Measurements from ENCODE around the gene KRTAP5-5. TPM values are rescaled to one million over a fixed set of nuclear protein-coding genes. Genes with fewer than 3 reads are reported as not detected.
"Not testable (repeated sequence)": the region's sequence is repeated elsewhere in the genome, so short reads cannot be mapped to it uniquely, and the experiment has no call there.

Gene KRTAP5-5
- total and polyA plus RNA-seq, 2 donors from 2014 or later = not detected

DNA sequence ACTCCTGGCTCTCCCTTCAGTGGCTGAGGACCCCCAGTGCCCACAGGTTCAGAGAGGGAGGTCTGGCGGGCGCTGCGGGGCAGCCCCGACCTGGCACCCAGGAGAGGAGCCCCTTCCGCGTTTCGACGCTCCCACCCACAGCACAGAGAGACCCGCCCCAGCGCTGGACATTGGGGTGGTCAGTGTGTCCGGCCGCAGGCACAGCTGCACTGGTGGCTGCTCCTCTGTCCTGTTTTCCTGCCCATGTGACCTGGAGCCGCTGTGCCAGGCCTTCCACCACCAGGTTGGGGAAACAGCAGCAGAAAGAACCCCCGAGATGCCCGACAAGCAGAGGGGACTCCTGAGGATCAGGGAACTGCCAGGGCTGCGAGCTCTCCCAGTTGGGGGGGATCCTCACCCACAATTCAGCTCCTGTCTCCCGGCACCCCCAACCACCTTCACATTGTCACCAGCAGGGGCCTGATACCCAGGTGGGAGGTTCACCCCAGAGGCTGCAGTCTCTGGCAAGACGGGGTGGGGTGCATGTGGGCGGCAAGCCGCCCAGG, 13.6 kb downstream of the KRTAP5-5 start:
- no peaks in the 10 kb centered on the region for H3K36me3 ChIP-seq (ENCODE audit: control insufficient read depth in 2 of 3, insufficient read depth in 3 of 3, low read length in 3 of 3)
- no peak overlapping the region for H3K27ac ChIP-seq (ENCODE audit: low read depth in 2 of 2, low read length in 2 of 2)
- peak in 1 of 5 donors; percentile 54 for DNase-seq
- H3K27me3 ChIP-seq (ENCODE audit: control insufficient read depth, insufficient read depth, low read length) = no peaks in the 10 kb centered on the region
- H3K4me1 ChIP-seq (ENCODE audit: control insufficient read depth in 2 of 3, insufficient read depth in 2 of 3, low read depth in 1 of 3, low read length in 3 of 3) = no peaks in the 10 kb centered on the region
- no peak for FAIRE-seq
- no peak overlapping the region for H3K4me3 ChIP-seq (ENCODE audit: low read length in 3 of 3)
- TF ChIP-seq, protein P1, sequence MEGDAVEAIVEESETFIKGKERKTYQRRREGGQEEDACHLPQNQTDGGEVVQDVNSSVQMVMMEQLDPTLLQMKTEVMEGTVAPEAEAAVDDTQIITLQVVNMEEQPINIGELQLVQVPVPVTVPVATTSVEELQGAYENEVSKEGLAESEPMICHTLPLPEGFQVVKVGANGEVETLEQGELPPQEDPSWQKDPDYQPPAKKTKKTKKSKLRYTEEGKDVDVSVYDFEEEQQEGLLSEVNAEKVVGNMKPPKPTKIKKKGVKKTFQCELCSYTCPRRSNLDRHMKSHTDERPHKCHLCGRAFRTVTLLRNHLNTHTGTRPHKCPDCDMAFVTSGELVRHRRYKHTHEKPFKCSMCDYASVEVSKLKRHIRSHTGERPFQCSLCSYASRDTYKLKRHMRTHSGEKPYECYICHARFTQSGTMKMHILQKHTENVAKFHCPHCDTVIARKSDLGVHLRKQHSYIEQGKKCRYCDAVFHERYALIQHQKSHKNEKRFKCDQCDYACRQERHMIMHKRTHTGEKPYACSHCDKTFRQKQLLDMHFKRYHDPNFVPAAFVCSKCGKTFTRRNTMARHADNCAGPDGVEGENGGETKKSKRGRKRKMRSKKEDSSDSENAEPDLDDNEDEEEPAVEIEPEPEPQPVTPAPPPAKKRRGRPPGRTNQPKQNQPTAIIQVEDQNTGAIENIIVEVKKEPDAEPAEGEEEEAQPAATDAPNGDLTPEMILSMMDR (IDR thresholded peaks at IDR 0.05; ENCODE audit: borderline replicate concordance, extremely low read depth, insufficient read depth) = no peak
- intact Hi-C loops (cut with DNase I) = no loop called here
- H3K9me3 ChIP-seq (ENCODE audit: control insufficient read depth in 2 of 3, insufficient read depth in 1 of 3, low read length in 3 of 3) = no peaks in the 10 kb centered on the region
- no peak overlapping the region for H3K9ac ChIP-seq (ENCODE audit: low read length in 3 of 3)

DNA sequence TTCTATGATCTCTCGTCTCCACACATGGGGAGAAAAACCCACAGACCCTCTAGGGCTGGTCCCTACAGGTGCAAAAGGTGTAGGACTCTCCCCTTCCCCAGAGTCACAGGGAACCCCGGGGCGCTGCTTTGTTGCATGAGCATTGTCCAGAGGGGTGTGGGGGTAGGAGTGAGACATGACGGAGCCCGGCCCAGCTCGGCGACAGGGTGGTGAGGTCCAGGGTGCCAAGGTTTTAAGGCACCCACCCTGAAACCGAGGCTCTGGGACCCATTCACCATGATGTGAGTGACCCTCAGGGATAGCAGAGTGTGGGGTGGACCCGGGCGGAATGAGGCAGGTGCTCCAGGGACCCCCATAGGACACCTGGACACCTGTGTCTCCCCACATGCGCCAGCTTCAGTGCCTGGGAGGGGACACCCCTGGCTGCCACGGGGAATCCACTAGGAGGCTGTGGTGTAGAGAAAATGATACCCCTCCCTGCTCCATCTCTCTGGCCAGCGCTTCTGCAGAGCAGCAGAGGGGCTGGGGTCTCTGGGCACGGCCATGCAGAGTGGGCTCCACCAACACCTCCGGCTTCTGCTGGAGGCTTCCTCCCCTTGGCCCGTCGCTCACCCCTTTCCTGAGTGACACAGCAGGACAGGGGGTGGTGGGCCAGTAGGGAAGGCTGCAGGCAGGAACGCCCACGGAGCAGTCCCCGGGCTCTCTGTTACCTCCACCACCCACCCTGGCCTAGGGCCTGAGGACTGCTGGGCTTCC, 15.2 kb downstream of the KRTAP5-5 start:
- H3K27ac ChIP-seq (ENCODE audit: low read depth in 2 of 2, low read length in 2 of 2) = no peak overlapping the region
- H3K36me3 ChIP-seq (ENCODE audit: control insufficient read depth in 2 of 3, insufficient read depth in 3 of 3, low read length in 3 of 3) = no peaks in the 10 kb centered on the region
- no peaks in the 10 kb centered on the region for H3K4me1 ChIP-seq (ENCODE audit: control insufficient read depth in 2 of 3, insufficient read depth in 2 of 3, low read depth in 1 of 3, low read length in 3 of 3)
- H3K27me3 ChIP-seq (ENCODE audit: control insufficient read depth, insufficient read depth, low read length) = no peaks in the 10 kb centered on the region
- TF ChIP-seq, protein P1 (IDR thresholded peaks at IDR 0.05; ENCODE audit: borderline replicate concordance, extremely low read depth, insufficient read depth) = no peak
- DNase-seq = peak in 1 of 5 donors; percentile 63
- FAIRE-seq = no peak
- H3K9ac ChIP-seq (ENCODE audit: low read length in 3 of 3) = no peak overlapping the region
- no peaks in the 10 kb centered on the region for H3K9me3 ChIP-seq (ENCODE audit: control insufficient read depth in 2 of 3, insufficient read depth in 1 of 3, low read length in 3 of 3)
- H3K4me3 ChIP-seq (ENCODE audit: low read length in 3 of 3) = no peak overlapping the region
- intact Hi-C loops (cut with DNase I) = no loop called here

DNA sequence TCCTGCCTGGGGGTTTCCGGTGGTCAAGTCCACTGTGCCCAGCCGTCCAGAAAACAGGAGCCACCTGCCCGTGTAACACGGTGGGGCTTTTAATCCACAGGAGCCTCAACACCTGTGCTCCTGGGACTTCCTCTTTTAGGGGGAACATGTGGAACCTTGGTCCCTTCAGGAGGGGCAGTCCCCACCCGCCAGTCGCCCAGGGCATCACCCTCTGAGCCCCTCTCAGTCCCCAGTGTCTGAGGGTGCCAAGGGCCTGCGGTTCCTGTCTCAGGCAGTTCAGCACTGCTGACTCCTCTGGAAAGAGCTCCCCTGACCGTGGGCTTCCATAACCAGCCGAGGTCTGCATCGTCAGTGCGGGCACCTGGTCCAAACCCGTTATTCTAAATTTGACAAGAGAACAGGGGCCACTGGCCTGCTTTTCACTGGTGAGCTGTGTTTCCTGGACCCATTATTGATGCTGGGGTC, 15.8 kb downstream of the KRTAP5-5 start:
- no peaks in the 10 kb centered on the region for H3K36me3 ChIP-seq (ENCODE audit: control insufficient read depth in 2 of 3, insufficient read depth in 3 of 3, low read length in 3 of 3)
- H3K27me3 ChIP-seq (ENCODE audit: control insufficient read depth, insufficient read depth, low read length) = no peaks in the 10 kb centered on the region
- H3K4me1 ChIP-seq (ENCODE audit: control insufficient read depth in 2 of 3, insufficient read depth in 2 of 3, low read depth in 1 of 3, low read length in 3 of 3) = peaks cover 0 to 2% (median 0%) of the 10 kb centered on the region in 3 donors
- H3K9ac ChIP-seq (ENCODE audit: low read length in 3 of 3) = no peak overlapping the region
- intact Hi-C loops (cut with DNase I) = no loop called here
- no peak for FAIRE-seq
- H3K9me3 ChIP-seq (ENCODE audit: control insufficient read depth in 2 of 3, insufficient read depth in 1 of 3, low read length in 3 of 3) = no peaks in the 10 kb centered on the region
- TF ChIP-seq, protein P1 (IDR thresholded peaks at IDR 0.05; ENCODE audit: borderline replicate concordance, extremely low read depth, insufficient read depth) = no peak
- peak in 1 of 5 donors; percentile 45 for DNase-seq
- no peak overlapping the region for H3K4me3 ChIP-seq (ENCODE audit: low read length in 3 of 3)
- H3K27ac ChIP-seq (ENCODE audit: low read depth in 2 of 2, low read length in 2 of 2) = no peak overlapping the region

DNA sequence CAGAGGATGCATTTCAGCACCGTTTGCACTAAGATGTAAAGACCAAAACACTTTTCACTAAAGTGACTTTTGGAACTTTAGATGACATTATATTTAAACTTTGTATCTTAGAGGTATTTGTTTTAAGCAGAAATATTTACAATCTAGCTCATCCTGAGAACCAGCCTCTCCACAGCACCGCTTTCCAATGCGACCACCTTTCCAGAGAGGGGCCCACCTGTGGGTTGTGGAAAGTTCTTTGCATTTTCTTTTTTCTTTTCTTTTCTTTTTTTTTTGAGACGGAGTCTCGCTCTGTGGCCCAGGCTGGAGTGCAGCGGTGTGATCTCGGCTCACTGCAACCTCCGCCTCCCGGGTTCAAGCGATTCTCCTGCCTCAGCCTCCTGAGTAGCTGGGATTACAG, 17.0 kb downstream of the KRTAP5-5 start:
- H3K9me3 ChIP-seq (ENCODE audit: control insufficient read depth in 2 of 3, insufficient read depth in 1 of 3, low read length in 3 of 3); H3K27ac ChIP-seq (ENCODE audit: low read depth in 2 of 2, low read length in 2 of 2); H3K9ac ChIP-seq (ENCODE audit: low read length in 3 of 3); H3K4me3 ChIP-seq (ENCODE audit: low read length in 3 of 3); intact Hi-C loops (cut with DNase I); H3K27me3 ChIP-seq (ENCODE audit: control insufficient read depth, insufficient read depth, low read length); FAIRE-seq; H3K36me3 ChIP-seq (ENCODE audit: control insufficient read depth in 2 of 3, insufficient read depth in 3 of 3, low read length in 3 of 3); H3K4me1 ChIP-seq (ENCODE audit: control insufficient read depth in 2 of 3, insufficient read depth in 2 of 3, low read depth in 1 of 3, low read length in 3 of 3); DNase-seq: not testable (repeated sequence)

Data from kidney (tissue), 14 donors.